ENCODE measurements around the gene CD59.

The CD59 gene

DNA sequence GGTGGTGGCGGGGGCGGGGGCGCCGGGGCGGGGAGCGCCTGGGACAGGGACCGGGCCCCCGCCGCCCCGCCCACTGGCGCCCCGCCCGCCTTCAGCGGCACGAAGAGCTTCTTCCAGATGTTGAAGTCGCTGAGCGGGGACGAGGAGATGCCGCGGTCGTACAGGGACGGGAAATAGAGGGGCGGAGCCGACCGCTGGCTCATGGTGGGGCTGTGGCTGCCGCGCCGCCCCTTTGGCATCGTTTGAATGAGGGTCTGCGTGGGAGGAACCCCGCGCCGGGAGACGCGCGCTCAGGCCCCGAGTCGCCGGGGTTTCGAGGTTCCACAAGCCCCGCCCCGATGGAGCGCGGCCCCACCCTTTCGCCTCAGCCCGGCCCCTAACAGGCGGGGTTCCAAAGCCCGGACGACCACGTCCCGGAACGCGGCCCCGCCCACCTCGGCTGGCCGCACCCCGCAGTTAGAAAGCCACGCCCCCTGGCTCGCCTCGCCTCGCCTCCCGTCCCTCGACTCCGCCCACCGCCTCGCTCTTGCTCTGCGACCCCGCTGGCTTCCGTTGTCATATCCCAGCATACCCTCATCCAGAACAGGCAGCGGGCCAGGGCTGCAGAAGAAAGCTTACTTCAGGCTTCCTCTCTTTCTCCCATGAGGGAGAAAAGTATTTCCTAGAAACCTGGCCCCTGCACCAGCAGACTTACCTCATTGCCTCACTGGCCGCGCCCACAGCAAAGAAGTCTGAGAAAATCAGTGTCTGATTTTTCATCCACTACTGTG, 35.5 kb downstream of the CD59 start, which contains the start of gene C11orf91:
Gene C11orf91, minus strand, starts transcription at position 325 of the 770 bp plus-strand sequence. Its CDS starts 86 bp downstream, at position 239.
- TF ChIP-seq MAX (IDR thresholded peaks at IDR 0.05; ENCODE audit: low read depth, low read length) (peak; percentile 15; the same call in 1 of the 2 replicates), MYC (IDR thresholded peaks at IDR 0.05; ENCODE audit: low read depth, low read length) (peak; percentile 41; the same call in 1 of the 2 replicates), POLR2A (IDR thresholded peaks at IDR 0.05; ENCODE audit: extremely low read depth, insufficient read length) (peak; percentile 73), CTCF (IDR thresholded peaks at IDR 0.05; ENCODE audit: low read depth, low read length) (no peak)
- peak; percentile 96 for DNase-seq (ENCODE audit: low read depth)
- peak within 1 kb of the TSS; percentile 57 for H3K4me3 ChIP-seq (ENCODE audit: low read depth, low read length)

DNA sequence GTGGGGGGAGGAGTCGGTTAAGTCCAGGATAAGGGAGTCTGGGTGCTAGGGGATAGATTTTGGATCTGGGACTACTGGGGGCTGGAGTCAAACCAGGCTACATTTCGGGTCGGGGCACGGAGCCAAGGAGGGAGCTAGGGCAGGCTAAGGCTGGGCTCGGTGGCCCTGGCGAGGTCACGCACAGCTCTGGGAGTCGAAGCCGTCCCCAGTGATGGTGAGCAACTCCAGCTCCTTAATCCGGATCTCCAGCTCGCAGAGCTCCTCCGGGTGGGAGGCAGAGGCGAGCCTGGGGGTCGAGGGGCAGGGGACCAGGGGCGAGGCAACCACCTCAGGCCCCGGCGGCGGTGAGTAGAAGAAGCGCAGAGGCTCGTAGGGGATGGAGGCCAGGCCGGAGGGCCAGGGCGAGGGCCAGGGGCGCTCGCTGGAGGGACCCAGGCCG, 36.1 kb downstream of the CD59 start:
- peak overlapping the region; percentile 57 for H3K4me3 ChIP-seq (ENCODE audit: low read depth, low read length)
- TF ChIP-seq MYC (IDR thresholded peaks at IDR 0.05; ENCODE audit: low read depth, low read length) (no peak), MAX (IDR thresholded peaks at IDR 0.05; ENCODE audit: low read depth, low read length) (no peak), POLR2A (IDR thresholded peaks at IDR 0.05; ENCODE audit: extremely low read depth, insufficient read length) (no peak), CTCF (IDR thresholded peaks at IDR 0.05; ENCODE audit: low read depth, low read length) (no peak)
- DNase-seq (ENCODE audit: low read depth): no peak

GRCh38 chr11:33699515-33700062, 36.6 kb downstream of the CD59 start:
- TF ChIP-seq MAX (IDR thresholded peaks at IDR 0.05; ENCODE audit: low read depth, low read length) (peak; percentile 96), POLR2A (IDR thresholded peaks at IDR 0.05; ENCODE audit: extremely low read depth, insufficient read length) (peak; percentile 26), MYC (IDR thresholded peaks at IDR 0.05; ENCODE audit: low read depth, low read length) (peak; percentile 84), CTCF (IDR thresholded peaks at IDR 0.05; ENCODE audit: low read depth, low read length) (no peak)
- DNase-seq (ENCODE audit: low read depth): peak; percentile 97
- peak overlapping the region; percentile 57 for H3K4me3 ChIP-seq (ENCODE audit: low read depth, low read length)

- peak; percentile 65 for DNase-seq (ENCODE audit: low read depth)
- TF ChIP-seq MYC (IDR thresholded peaks at IDR 0.05; ENCODE audit: low read depth, low read length): no peak
- no peak for TF ChIP-seq CTCF (IDR thresholded peaks at IDR 0.05; ENCODE audit: low read depth, low read length)
- TF ChIP-seq MAX (IDR thresholded peaks at IDR 0.05; ENCODE audit: low read depth, low read length): no peak
- TF ChIP-seq POLR2A (IDR thresholded peaks at IDR 0.05; ENCODE audit: extremely low read depth, insufficient read length): no peak
- peak overlapping the region; percentile 57 for H3K4me3 ChIP-seq (ENCODE audit: low read depth, low read length)
These were observed 37.3 kb downstream of the CD59 start for GRCh38 chr11:33698921-33699320.

DNA sequence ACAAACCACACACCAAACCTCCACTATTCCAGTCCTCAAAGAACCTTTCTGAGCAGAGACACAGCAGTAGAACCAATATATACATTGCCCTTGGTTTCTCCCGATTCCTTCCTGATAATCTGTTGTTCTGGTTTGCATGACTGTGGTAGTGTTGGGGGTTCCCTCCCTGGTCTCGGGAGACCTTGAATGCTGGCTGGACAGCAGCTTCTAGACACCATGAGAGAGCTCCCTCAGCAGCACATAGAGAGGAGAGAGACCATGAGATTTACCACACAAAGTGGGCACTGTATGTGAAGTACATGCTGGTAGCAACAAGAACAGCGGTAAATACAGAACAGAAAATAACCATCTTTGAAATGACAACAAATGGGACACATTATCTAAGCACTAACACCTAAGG, 38.2 kb downstream of the CD59 start:
- DNase-seq (ENCODE audit: low read depth): peak; percentile 44
- TF ChIP-seq POLR2A (IDR thresholded peaks at IDR 0.05; ENCODE audit: extremely low read depth, insufficient read length) (no peak), MAX (IDR thresholded peaks at IDR 0.05; ENCODE audit: low read depth, low read length) (no peak)
- no peak overlapping the region for H3K4me3 ChIP-seq (ENCODE audit: low read depth, low read length)

Measured in NB4 (cell line).